SK-N-MC (cell line): ENCODE data around the gene CFDP1.

ENCODE experiments used
- DNase-seq: peaks from one replicate; pipeline ENCODE4 v3.0.0-alpha.2; 2011; ENCODE audit warnings: low read depth, low spot score
- H3K27ac ChIP-seq: fragments of 200-600 bp; sonication (generic); 2 replicates; pipeline ENCODE4 v1.5.1; 2016; ENCODE audit warnings: mixed run types
- H3K36me3 ChIP-seq: fragments of 200-600 bp; sonication (generic); 2 replicates; pipeline ENCODE4 v1.6.1; 2017; ENCODE audit warnings: antibody characterized with exemption, low read length, mixed read lengths; ENCODE audit not compliant: insufficient read depth
- H3K4me3 ChIP-seq: fragments of 200-600 bp; sonication (generic); 2 replicates; pipeline ENCODE4 v1.5.1; 2016
- H3K9ac ChIP-seq: fragments of 200-600 bp; sonication (generic); 2 replicates; pipeline ENCODE4 v1.8.0; 2017; ENCODE audit warnings: mixed run types, mixed read lengths; ENCODE audit not compliant: insufficient read length
- H3K9me3 ChIP-seq: fragments of 200-600 bp; sonication (generic); 2 replicates; pipeline ENCODE4 v1.6.1; 2017; ENCODE audit warnings: low read depth, mild to moderate bottlenecking, antibody characterized with exemption, low read length, moderate library complexity, mixed read lengths
- EZH2 ChIP-seq: fragments of 200-600 bp; sonication (generic); IDR thresholded peaks from one replicate; pipeline ENCODE4 v1.6.1; 2017; ENCODE audit warnings: antibody characterized with exemption
- FOXP2 ChIP-seq: optimal IDR thresholded peaks from 2 replicates; pipeline ENCODE3; 2011; ENCODE audit warnings: mild to moderate bottlenecking, moderate library complexity; ENCODE audit not compliant: insufficient read depth; ENCODE audit errors: extremely low read length, control extremely low read depth
- POLR2AphosphoS5 ChIP-seq: IDR thresholded peaks from 2 replicates; pipeline ENCODE4 v1.6.1; 2012; ENCODE audit warnings: mild to moderate bottlenecking, low read depth, low read length, borderline replicate concordance

The CFDP1 gene

DNA sequence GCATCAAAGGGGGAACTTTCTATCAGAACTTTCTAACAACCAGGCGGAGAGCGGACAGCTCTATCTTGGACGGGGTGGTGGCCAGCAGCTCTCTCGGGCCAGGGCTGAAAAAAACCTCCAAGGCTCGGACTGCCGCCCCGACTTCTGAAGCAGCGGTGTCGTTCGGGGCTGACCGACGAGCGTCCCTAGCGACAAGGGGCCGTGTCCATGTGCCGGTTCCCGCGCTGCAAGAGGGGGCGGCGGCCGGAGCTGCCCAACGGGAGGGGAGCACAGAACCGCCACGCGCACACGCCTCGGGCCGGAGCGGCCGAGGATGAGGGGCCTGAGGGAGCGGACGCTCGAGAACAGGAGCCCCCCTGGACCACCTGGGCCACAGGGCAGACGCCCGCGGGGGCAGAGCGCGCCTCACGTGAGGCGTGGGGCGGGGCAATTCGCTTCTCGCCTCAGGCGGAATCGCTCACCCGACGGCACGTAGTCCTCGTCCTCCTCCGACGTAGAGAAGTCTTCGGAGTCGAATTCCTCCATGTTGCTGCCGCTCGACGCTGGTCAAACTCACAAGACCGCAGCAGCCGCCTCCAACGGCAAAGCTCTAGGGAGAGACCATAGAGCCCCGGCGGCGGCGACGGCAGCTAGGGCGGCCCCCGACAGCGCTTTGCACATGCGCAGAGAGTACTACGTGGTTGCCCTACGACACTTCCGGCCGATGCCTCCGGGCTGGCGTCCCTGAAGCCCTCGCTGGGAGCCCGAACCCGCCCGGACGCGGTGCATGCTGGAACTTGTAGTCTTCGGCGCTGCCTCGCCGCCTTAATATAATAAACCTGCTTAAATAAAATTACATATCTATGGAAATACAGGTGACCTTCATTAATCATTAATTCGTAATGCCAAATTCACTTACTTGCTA is at the start of gene CFDP1:
CFDP1 (minus strand) TSS at position 676 of the 904 bp plus-strand sequence; CDS start at position 525, 151 bp downstream.
- TF ChIP-seq POLR2AphosphoS5 (peak; percentile 82), EZH2 (no peak)
- peak; percentile 53 for DNase-seq
- Histone ChIP-seq H3K36me3 (peaks cover 4% of the 10 kb centered on the region; the same call in 1 of the 2 replicates), H3K9ac (peak within 1 kb of the TSS; percentile 70), H3K9me3 (no peaks in the 10 kb centered on the region), H3K27ac (no peak within 1 kb of the TSS), H3K4me3 (peak within 1 kb of the TSS; percentile 81)

DNA sequence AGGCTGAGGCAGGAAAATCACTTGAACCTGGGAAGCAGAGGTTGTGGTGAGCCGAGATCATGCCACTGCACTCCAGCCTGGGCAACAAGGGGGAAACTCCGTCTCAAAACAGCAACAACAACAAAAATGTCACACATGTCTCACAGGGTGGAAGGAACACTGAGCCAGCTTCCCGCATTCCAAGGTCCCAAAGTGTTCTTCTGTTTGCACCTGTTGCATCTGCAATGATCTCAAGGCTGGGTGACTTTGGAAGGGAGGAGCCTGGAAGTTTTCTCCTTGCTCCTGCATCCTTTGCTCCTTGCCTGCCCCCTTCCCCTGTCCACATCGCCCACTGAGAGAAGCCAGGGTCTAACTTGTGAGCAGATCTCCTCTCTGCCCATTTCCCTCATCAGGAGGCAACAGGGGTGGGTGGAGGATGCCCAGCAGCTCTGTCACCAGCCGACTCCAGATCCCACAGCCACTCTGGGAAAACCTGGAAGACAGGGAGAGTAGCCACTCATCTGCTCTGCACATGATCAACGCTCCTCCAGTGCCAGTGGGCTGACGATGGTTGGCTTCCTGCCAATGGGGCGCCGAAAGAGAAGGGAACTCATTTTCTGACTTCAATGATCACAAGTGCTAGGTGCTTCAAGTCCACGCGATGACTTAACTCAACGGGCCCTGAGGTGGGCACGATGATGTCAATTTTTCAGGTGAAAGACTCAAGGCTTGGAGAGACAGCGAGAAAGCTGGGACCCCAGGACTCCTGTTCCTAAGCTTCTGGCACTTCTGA is 49.3 kb upstream of the CFDP1 start:
- no peak overlapping the region for H3K27ac ChIP-seq
- H3K9me3 ChIP-seq, result no peaks in the 10 kb centered on the region
- no peaks in the 10 kb centered on the region for H3K36me3 ChIP-seq
- DNase-seq, result no peak
- TF ChIP-seq FOXP2, result no peak
- H3K9ac ChIP-seq, result no peak overlapping the region
- no peak overlapping the region for H3K4me3 ChIP-seq

DNA sequence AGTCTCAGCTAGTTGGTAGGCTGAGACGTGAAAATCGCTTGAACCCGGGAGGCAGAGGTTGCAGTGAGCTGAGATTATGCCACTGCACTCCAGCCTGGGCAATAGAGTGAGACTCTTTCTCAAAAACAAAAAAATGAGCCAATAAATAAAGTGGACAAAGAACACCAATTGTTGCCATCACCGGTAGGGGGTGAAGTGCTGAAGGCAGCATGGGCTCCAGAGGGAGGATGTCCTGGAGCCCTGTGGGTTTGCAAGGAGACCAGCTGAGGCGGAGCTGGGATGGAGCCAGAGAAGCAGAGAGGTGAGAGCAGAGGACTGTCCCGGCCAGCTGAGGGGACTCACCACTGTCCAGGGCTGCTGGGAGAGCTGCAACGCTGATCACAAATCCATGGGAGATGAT is 48.2 kb upstream of the CFDP1 start:
- TF ChIP-seq FOXP2 (no peak), POLR2AphosphoS5 (no peak), EZH2 (no peak)
- no peak for DNase-seq
- Histone ChIP-seq H3K4me3 (no peak overlapping the region), H3K9me3 (no peaks in the 10 kb centered on the region), H3K27ac (no peak overlapping the region), H3K9ac (no peak overlapping the region), H3K36me3 (no peaks in the 10 kb centered on the region)

DNA sequence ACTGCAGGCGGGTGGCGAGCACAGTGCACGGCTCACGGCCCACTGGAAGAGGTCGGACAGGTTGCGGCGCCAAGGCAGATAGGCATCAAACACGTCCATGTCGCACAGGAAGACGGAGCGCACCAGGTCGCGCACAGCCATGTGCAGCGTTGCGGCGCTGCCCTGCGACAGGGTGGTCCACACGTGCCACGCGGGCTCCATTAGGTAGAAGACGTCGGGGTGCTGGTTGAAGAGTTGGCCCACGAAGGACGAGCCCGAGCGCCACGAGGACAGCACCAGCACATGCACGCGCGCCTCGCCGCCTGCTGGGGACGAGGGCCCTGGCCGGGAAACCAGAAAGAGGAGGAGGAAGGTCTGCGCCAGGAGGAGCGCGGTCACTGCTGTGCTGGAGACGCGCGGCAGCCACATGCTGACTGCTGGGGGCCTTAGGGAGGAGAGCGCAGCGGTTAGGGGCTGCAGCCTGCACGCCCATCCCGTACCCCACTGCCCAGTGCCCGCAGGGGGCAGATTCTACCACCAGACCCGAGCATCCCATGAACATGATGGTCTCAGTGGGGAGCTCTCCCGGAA is 46.2 kb upstream of the CFDP1 start:
- no peaks in the 10 kb centered on the region for H3K36me3 ChIP-seq
- no peak overlapping the region for H3K27ac ChIP-seq
- no peak for DNase-seq
- TF ChIP-seq POLR2AphosphoS5 (no peak), EZH2 (no peak), FOXP2 (no peak)
- no peak overlapping the region for H3K9ac ChIP-seq
- H3K9me3 ChIP-seq, result no peaks in the 10 kb centered on the region
- H3K4me3 ChIP-seq, result no peak overlapping the region

DNA sequence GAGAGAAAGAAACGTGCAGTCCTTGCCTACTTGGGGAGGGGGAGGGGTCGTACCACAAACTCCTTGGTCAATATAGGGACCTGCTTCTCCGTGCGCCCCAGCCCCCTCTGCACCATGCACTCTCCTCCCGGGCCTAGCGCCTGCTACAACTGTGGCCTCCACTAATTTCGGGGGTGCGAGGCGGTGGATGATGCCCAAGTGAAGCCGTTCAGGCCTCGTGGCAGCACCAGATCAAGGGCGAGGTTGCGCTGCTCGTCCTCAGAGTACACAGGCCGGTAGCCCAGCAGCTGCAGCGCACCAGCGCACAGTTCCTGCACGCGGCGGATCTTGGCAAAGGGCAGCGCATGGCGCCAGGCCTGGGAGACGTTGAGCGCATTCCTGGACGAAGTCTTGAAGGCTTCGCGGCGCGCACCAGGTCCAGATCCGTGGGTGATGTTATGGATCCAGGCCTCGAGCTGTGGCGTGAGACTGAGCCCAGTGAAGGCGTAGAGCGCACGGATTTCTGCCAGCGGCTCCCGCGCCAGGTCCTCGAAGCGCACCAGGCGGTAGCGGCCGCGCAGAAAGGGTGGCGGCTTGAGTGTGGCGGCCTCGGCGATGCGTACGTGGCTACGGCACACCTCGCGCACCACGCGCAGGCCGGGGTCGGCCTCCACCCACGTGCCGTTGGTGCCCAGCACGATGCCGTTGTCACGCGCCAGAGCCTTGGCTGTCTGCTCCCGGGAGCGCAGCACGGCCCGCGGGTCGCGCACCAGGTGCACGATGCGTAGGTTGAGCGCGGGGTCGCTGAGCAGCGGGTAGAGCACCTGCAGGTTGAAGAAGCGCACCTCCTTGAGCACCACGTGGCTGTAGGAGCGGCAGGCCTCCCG is 45.4 kb upstream of the CFDP1 start:
- Histone ChIP-seq H3K9ac (no peak overlapping the region), H3K9me3 (no peaks in the 10 kb centered on the region), H3K27ac (no peak overlapping the region), H3K36me3 (no peaks in the 10 kb centered on the region), H3K4me3 (no peak overlapping the region)
- no peak for DNase-seq
- TF ChIP-seq POLR2AphosphoS5, result no peak
- TF ChIP-seq FOXP2, result no peak
- TF ChIP-seq EZH2, result no peak

DNA sequence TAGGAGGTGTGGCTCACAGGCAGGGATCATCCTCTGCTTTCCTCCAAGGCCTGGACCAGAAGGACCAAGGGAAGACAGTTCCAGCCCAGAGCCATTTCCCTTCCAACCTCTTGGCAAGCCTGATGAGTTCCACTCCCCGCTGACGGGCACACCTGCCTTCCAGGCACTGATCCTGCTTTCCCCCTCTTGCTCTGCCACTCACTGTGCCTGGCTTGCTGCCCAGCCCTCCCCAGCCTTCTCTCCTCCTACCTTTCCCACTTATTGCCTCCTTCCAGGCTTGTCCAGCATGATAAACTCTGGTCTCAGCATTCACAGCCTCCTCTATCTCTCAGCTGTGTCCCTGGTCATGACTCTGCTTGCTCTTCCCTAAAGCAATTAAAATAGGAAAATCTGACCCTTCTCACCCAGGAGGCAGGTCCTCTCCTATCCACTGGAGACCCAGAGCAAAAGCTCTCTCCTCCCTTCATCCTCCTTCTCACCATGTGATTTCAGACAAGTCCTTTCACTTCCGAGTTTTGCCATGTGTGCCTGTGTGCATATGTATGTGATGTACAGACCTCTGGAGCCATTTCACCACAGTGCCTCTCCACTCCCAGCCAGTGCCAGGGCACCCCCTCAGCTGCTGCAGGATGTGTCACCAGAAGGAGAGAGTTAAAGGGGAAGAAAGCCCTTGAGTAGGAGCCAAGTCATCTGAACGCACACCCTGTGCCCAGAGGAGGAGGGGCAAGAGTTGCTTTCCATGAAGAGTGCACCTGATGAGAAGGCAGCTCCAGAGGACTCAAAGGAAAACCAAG is 44.6 kb upstream of the CFDP1 start:
- TF ChIP-seq EZH2, result no peak
- no peak for TF ChIP-seq POLR2AphosphoS5
- no peak for TF ChIP-seq FOXP2
- no peak for DNase-seq
- H3K36me3 ChIP-seq, result no peaks in the 10 kb centered on the region
- H3K4me3 ChIP-seq, result no peak overlapping the region
- H3K27ac ChIP-seq, result no peak overlapping the region
- H3K9ac ChIP-seq, result no peak overlapping the region
- H3K9me3 ChIP-seq, result no peaks in the 10 kb centered on the region

DNA sequence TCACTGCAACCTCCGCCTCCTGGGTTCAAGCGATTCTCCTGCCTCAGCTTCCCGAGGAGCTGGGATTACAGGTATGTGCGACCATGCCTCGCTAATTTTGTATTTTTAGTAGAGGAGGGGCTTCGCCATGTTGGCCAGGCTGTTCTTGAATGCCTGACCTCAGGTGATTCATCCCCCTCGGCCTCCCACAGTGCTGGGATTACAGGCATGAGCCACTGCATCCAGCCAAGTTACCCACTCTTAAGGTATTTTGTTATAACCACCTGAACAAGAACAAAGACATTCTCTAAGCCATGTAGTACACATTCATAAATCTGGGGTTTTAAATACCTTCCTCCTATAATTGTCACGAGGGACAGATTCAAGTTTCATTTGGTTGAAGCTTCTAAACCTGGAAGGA is 43.5 kb upstream of the CFDP1 start:
- H3K9ac ChIP-seq, result no peak overlapping the region
- no peak for DNase-seq
- no peak overlapping the region for H3K27ac ChIP-seq

More for the DNA sequence above, 43.5 kb upstream of the CFDP1 start:
- TF ChIP-seq EZH2 (no peak), FOXP2 (no peak)
- H3K9me3 ChIP-seq, result no peaks in the 10 kb centered on the region
- H3K36me3 ChIP-seq, result no peaks in the 10 kb centered on the region
- no peak overlapping the region for H3K4me3 ChIP-seq
